Measurements from ENCODE around the gene UTP3.

UTP3 gene

Small RNA genes lying within 50 kb of the gene (small RNA-seq; reads per million reads assigned to genes)
- gene RNU6-520P (0 reads per million in 2 experiments), gene RNU6-784P (0 to 0.03 reads per million in 2 experiments)

Data from SK-N-DZ (cell line).